ENCODE data around the gene CACNA1H.

- no peak for TF ChIP-seq CTCF (IDR thresholded peaks at IDR 0.05; ENCODE audit: insufficient read depth, low read length, poor library complexity, severe bottlenecking)
- no peak for TF ChIP-seq EZH2phosphoT487 (conservative IDR thresholded peaks at IDR 0.05; ENCODE audit: low read length)
Observed at GRCh38 chr16:1168837-1169236, 15.9 kb downstream of the CACNA1H start.

Measured in SU-DHL-6 (cell line).